Measurements from ENCODE around the gene FRMD1.

DNA sequence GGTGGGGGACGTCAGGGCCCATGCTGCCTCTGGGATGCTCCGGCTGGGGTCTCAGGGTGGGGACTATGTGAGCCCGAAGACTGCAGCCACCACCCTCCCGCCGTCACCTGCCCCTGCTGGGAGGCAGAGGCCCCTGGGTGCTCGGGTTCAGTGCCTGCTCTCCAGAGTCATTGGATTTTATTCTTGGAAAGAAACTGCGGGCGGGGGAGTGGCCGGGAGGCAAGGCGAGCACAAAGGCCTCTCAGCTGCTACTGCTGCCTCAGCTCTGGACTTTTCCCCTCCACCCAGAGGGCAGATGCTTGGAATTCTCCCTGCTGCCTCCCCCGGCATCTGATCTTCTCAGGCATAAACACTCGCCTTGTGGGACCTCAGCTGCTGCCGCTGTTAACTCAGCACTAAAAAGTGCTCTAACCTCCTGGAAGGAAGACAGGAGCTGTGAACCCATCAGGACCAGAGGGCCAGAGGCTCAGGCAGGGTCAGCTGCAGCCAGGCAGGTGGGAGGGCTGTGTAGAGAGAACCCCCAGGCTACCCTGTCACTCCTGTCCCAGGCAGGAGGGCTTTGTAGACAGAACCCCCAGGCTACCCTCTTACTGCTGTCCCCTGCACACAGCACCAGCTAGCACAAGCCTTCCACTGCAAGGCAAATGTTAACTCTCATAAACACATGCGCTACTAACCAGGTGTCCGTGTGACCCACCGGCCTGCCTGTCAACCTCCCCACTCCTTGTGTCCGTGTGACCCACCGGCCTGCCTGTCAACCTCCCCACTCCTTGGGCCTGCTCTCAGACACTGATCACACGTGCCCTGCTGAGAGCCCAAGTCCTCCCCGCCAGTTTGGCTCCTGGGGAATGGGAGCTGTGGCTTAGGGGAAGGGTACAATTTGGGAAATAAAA, 9.4 kb upstream of the FRMD1 start:
- TF ChIP-seq TEAD4 (IDR thresholded peaks at IDR 0.05; ENCODE audit: low read depth, low read length) (peak; percentile 79), SAP30 (IDR thresholded peaks at IDR 0.05; ENCODE audit: insufficient read depth, insufficient replicate concordance, low read length) (no peak), TAF1 (IDR thresholded peaks at IDR 0.05; ENCODE audit: low read depth, low read length) (no peak), CEBPB (IDR thresholded peaks at IDR 0.05; ENCODE audit: low read depth, low read length) (no peak), POLR2AphosphoS5 (IDR thresholded peaks at IDR 0.05; ENCODE audit: low read depth, low read length) (no peak), POLR2A (IDR thresholded peaks at IDR 0.05; ENCODE audit: control extremely low read depth in 1 of 2, low read depth in 2 of 2, low read length in 2 of 2) (no peak), BCL11A (IDR thresholded peaks at IDR 0.05; ENCODE audit: low read depth in 2 of 2, low read length in 2 of 2) (no peak)
- TF ChIP-seq, protein P1, sequence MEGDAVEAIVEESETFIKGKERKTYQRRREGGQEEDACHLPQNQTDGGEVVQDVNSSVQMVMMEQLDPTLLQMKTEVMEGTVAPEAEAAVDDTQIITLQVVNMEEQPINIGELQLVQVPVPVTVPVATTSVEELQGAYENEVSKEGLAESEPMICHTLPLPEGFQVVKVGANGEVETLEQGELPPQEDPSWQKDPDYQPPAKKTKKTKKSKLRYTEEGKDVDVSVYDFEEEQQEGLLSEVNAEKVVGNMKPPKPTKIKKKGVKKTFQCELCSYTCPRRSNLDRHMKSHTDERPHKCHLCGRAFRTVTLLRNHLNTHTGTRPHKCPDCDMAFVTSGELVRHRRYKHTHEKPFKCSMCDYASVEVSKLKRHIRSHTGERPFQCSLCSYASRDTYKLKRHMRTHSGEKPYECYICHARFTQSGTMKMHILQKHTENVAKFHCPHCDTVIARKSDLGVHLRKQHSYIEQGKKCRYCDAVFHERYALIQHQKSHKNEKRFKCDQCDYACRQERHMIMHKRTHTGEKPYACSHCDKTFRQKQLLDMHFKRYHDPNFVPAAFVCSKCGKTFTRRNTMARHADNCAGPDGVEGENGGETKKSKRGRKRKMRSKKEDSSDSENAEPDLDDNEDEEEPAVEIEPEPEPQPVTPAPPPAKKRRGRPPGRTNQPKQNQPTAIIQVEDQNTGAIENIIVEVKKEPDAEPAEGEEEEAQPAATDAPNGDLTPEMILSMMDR (IDR thresholded peaks at IDR 0.05; ENCODE audit: control extremely low read depth in 1 of 3, insufficient read depth in 1 of 3, low read depth in 1 of 3, low read length in 3 of 3), result no peak
- TF ChIP-seq, protein P2, sequence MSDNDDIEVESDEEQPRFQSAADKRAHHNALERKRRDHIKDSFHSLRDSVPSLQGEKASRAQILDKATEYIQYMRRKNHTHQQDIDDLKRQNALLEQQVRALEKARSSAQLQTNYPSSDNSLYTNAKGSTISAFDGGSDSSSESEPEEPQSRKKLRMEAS (IDR thresholded peaks at IDR 0.05), result no peak
- TF ChIP-seq, protein P3, sequence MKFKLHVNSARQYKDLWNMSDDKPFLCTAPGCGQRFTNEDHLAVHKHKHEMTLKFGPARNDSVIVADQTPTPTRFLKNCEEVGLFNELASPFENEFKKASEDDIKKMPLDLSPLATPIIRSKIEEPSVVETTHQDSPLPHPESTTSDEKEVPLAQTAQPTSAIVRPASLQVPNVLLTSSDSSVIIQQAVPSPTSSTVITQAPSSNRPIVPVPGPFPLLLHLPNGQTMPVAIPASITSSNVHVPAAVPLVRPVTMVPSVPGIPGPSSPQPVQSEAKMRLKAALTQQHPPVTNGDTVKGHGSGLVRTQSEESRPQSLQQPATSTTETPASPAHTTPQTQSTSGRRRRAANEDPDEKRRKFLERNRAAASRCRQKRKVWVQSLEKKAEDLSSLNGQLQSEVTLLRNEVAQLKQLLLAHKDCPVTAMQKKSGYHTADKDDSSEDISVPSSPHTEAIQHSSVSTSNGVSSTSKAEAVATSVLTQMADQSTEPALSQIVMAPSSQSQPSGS (IDR thresholded peaks at IDR 0.05; ENCODE audit: low read length), result no peak
- TF ChIP-seq, protein P4, sequence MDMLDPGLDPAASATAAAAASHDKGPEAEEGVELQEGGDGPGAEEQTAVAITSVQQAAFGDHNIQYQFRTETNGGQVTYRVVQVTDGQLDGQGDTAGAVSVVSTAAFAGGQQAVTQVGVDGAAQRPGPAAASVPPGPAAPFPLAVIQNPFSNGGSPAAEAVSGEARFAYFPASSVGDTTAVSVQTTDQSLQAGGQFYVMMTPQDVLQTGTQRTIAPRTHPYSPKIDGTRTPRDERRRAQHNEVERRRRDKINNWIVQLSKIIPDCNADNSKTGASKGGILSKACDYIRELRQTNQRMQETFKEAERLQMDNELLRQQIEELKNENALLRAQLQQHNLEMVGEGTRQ (IDR thresholded peaks at IDR 0.05; ENCODE audit: low read length), result no peak
